NK-92 (cell line): Measurements from ENCODE around the gene AQP5.
"Not testable (repeated sequence)": the region's sequence is repeated elsewhere in the genome, so short reads cannot be mapped to it uniquely, and the experiment has no call there.

Experiments used
- DNase-seq: peaks from one replicate; lab custom pipeline; 2025; ENCODE audit not compliant: unreplicated experiment; lab: John Stamatoyannopoulos, UW

AQP5 gene

GRCh38 chr12:49979016-49979586 lies 17.4 kb downstream of the AQP5 start:
- DNase-seq = no peak

- DNase-seq = no peak
These were observed 18.1 kb downstream of the AQP5 start for GRCh38 chr12:49979791-49980190.

- DNase-seq = no peak
These were observed 19.1 kb downstream of the AQP5 start for GRCh38 chr12:49980501-49981349.

GRCh38 chr12:49982246-49983087 lies 20.8 kb downstream of the AQP5 start:
- no peak for DNase-seq

- no peak for DNase-seq
These were observed 22.2 kb downstream of the AQP5 start for GRCh38 chr12:49983892-49984291.

GRCh38 chr12:49984476-49985359 lies 23.0 kb downstream of the AQP5 start:
- no peak for DNase-seq

GRCh38 chr12:49985981-49986380 lies 24.3 kb downstream of the AQP5 start:
- no peak for DNase-seq

GRCh38 chr12:49986476-49986875 lies 24.8 kb downstream of the AQP5 start:
- not testable (repeated sequence) for DNase-seq

- DNase-seq = no peak
These were observed 26.1 kb downstream of the AQP5 start for GRCh38 chr12:49987625-49988303.

- DNase-seq = not testable (repeated sequence)
These were observed 27.7 kb downstream of the AQP5 start for GRCh38 chr12:49989400-49989799.

- DNase-seq = no peak
These were observed 28.6 kb downstream of the AQP5 start for GRCh38 chr12:49990273-49990672.

- DNase-seq = no peak
These were observed 36.8 kb downstream of the AQP5 start for GRCh38 chr12:49998453-49998852.

- no peak for DNase-seq
These were observed 41.9 kb downstream of the AQP5 start for GRCh38 chr12:50003595-50003994.

- DNase-seq = no peak
These were observed 43.0 kb downstream of the AQP5 start for GRCh38 chr12:50004696-50005095.

GRCh38 chr12:50005175-50005574 lies 43.5 kb downstream of the AQP5 start:
- no peak for DNase-seq

GRCh38 chr12:50006280-50006679 lies 44.6 kb downstream of the AQP5 start:
- no peak for DNase-seq

- DNase-seq = no peak
These were observed 45.2 kb downstream of the AQP5 start for GRCh38 chr12:50006754-50007442.

- DNase-seq = no peak
These were observed 51.9 kb downstream of the AQP5 start for GRCh38 chr12:50013361-50014147.

GRCh38 chr12:50014342-50014741 lies 52.7 kb downstream of the AQP5 start:
- no peak for DNase-seq
